DOHH2 (cell line): ENCODE measurements around the gene FERMT1.
"Not testable (repeated sequence)": the region's sequence is repeated elsewhere in the genome, so short reads cannot be mapped to it uniquely, and the experiment has no call there.

Experiments used
- H3F3A ChIP-seq: fragments of 200-600 bp; sonication (generic), shearing (Covaris generic); 2 replicates; pipeline ENCODE4 v1.6.0; 2016; ENCODE audit warnings: antibody characterized with exemption, mild to moderate bottlenecking; ENCODE audit not compliant: control insufficient read depth, insufficient read depth
- H3K27ac ChIP-seq: fragments of 200-600 bp; sonication (generic); 2 replicates; pipeline ENCODE4 v1.5.1; 2014; ENCODE audit warnings: low read depth, mild to moderate bottlenecking, low read length, moderate library complexity
- H3K27me3 ChIP-seq: fragments of 200-600 bp; sonication (generic); 2 replicates; pipeline ENCODE4 v1.6.1; 2014; ENCODE audit warnings: mild to moderate bottlenecking, low read length, mixed read lengths; ENCODE audit not compliant: control insufficient read depth
- H3K36me3 ChIP-seq: fragments of 200-600 bp; sonication (generic); 2 replicates; pipeline ENCODE4 v1.6.1; 2014; ENCODE audit warnings: mild to moderate bottlenecking, low read length, moderate library complexity, mixed read lengths; ENCODE audit not compliant: control insufficient read depth
- H3K4me1 ChIP-seq: fragments of 200-600 bp; sonication (generic); 2 replicates; pipeline ENCODE4 v1.6.1; 2014; ENCODE audit warnings: mild to moderate bottlenecking, low read length, mixed read lengths; ENCODE audit not compliant: control insufficient read depth
- H3K4me2 ChIP-seq: fragments of 200-600 bp; sonication (generic); 2 replicates; pipeline ENCODE4 v1.6.0; 2014; ENCODE audit warnings: mild to moderate bottlenecking, low read length, moderate library complexity
- H3K4me3 ChIP-seq: fragments of 200-600 bp; sonication (generic); 2 replicates; pipeline ENCODE4 v1.5.1; 2014; ENCODE audit warnings: mild to moderate bottlenecking, low read length, mixed read lengths
- H3K79me2 ChIP-seq: fragments of 200-600 bp; sonication (generic); 2 replicates; pipeline ENCODE4 v1.6.1; 2014; ENCODE audit warnings: mild to moderate bottlenecking, low read length, mixed read lengths; ENCODE audit not compliant: control insufficient read depth
- H3K9me2 ChIP-seq: fragments of 200-600 bp; sonication (generic); replicated peaks from 2 replicates; pipeline ENCODE4 v1.6.1; 2014; ENCODE audit warnings: mild to moderate bottlenecking, low read length, mixed read lengths; ENCODE audit not compliant: control insufficient read depth
- H3K9me3 ChIP-seq: fragments of 200-600 bp; sonication (generic); 2 replicates; pipeline ENCODE4 v1.6.1; 2014; ENCODE audit warnings: antibody characterized with exemption, low read length, mixed read lengths; ENCODE audit not compliant: control insufficient read depth, insufficient read depth
- H4K20me1 ChIP-seq: fragments of 200-600 bp; sonication (generic); 2 replicates; pipeline ENCODE4 v1.6.0; 2014; ENCODE audit warnings: low read depth, mild to moderate bottlenecking, antibody characterized with exemption, low read length, moderate library complexity; ENCODE audit not compliant: control insufficient read depth, insufficient read depth
- CTCF ChIP-seq: fragments of 200-600 bp; sonication (generic); IDR thresholded peaks from one replicate; pipeline ENCODE4 v1.5.1; 2014; ENCODE audit warnings: antibody characterized with exemption, mild to moderate bottlenecking, low read depth, low read length; ENCODE audit not compliant: poor library complexity, severe bottlenecking
- EZH2phosphoT487 ChIP-seq: fragments of 200-600 bp; sonication (generic); IDR thresholded peaks from 2 replicates; pipeline ENCODE4 v1.6.1; 2017; ENCODE audit warnings: borderline replicate concordance, mild to moderate bottlenecking, antibody characterized with exemption, low read length, moderate library complexity, mixed read lengths

Gene FERMT1

GRCh38 chr20:6034134-6034969 is 88.5 kb downstream of the FERMT1 start:
- Histone ChIP-seq H3K27me3 (no peaks in the 10 kb centered on the region), H3K9me3 (no peaks in the 10 kb centered on the region), H3K79me2 (no peaks in the 10 kb centered on the region), H3K9me2 (no peaks in the 10 kb centered on the region), H3K36me3 (peaks cover 64% of the 10 kb centered on the region), H3K4me1 (no peaks in the 10 kb centered on the region), H3F3A (no peaks in the 10 kb centered on the region), H3K27ac (no peak overlapping the region), H3K4me3 (no peak overlapping the region), H4K20me1 (no peaks in the 10 kb centered on the region), H3K4me2 (no peak overlapping the region)
- TF ChIP-seq EZH2phosphoT487 (no peak), CTCF (no peak)

GRCh38 chr20:6032907-6033306 is 89.9 kb downstream of the FERMT1 start:
- H3K4me2 ChIP-seq, H3K9me3 ChIP-seq, H3K4me3 ChIP-seq, H3K27ac ChIP-seq, H3K4me1 ChIP-seq, H4K20me1 ChIP-seq, H3K79me2 ChIP-seq, H3K9me2 ChIP-seq, H3K27me3 ChIP-seq, H3F3A ChIP-seq: not testable (repeated sequence)
- peaks cover 61% of the 10 kb centered on the region for H3K36me3 ChIP-seq

- Histone ChIP-seq H4K20me1 (no peaks in the 10 kb centered on the region; the same call in 1 of the 2 replicates), H3K9me3 (no peaks in the 10 kb centered on the region), H3K79me2 (peaks cover 14% of the 10 kb centered on the region), H3K4me2 (no peak overlapping the region), H3F3A (no peaks in the 10 kb centered on the region), H3K36me3 (peaks cover 56% of the 10 kb centered on the region), H3K27ac (no peak overlapping the region), H3K27me3 (no peaks in the 10 kb centered on the region), H3K9me2 (no peaks in the 10 kb centered on the region), H3K4me3 (no peak overlapping the region), H3K4me1 (0 out of 2 replicates have a peak, but pooled peaks cover 3% of the 10 kb centered on the region)
- TF ChIP-seq CTCF (no peak), EZH2phosphoT487 (no peak)
Observed at GRCh38 chr20:6030453-6031080, 92.3 kb downstream of the FERMT1 start.

- Histone ChIP-seq H3K79me2 (peaks cover 16% of the 10 kb centered on the region), H3K4me3 (no peak overlapping the region), H3K4me1 (0 out of 2 replicates have a peak, but pooled peaks cover 3% of the 10 kb centered on the region), H3K36me3 (peaks cover 58% of the 10 kb centered on the region), H3K9me3 (no peaks in the 10 kb centered on the region), H3F3A (no peaks in the 10 kb centered on the region), H3K4me2 (no peak overlapping the region), H4K20me1 (no peaks in the 10 kb centered on the region; the same call in 1 of the 2 replicates), H3K27ac (no peak overlapping the region), H3K27me3 (no peaks in the 10 kb centered on the region), H3K9me2 (no peaks in the 10 kb centered on the region)
- no peak for TF ChIP-seq CTCF
- no peak for TF ChIP-seq EZH2phosphoT487
Observed at GRCh38 chr20:6029538-6029937, 93.3 kb downstream of the FERMT1 start.
